H1 (cell line): ENCODE results near the gene ABI3BP. TPM values are rescaled to one million over a fixed set of nuclear protein-coding genes. Genes with fewer than 3 reads are reported as not detected.

Experiments
- CHD2 ChIP-seq: IDR thresholded peaks from 2 replicates; pipeline ENCODE4 v1.6.1; 2012; ENCODE audit warnings: low read length, improper control_type of control experiment
- polyA plus RNA-seq, 7 experiments: library from polyadenylated mRNA; depleted of rRNA in 3 of 7; stranded (reverse) in 5 of 7; unstranded in 2 of 7; fragments of >200 nt in 5 of 7; fragments of 200-250 nt in 2 of 7; gene quantifications; 1 replicate in 5 of 7; 2 replicates in 1 of 7; 4 replicates in 1 of 7; pipeline versions ENCODE4 v1.2.1 to v1.2.3, GENCODE V29; 2011 to 2013; ENCODE audit warnings: missing spikeins in 2 of 7, mixed read lengths in 2 of 7
- total RNA-seq: library from RNA; stranded (reverse); fragmentation: NEBNext Ultra II Directional; extraction: Animal tissue kit (Norgen Biotek cat#: 25700); gene quantifications from 2 replicates; pipeline ENCODE4 v1.2.1, GENCODE V29; 2021

ABI3BP gene
- total and polyA plus RNA-seq, 2 of the 8 experiments (the other 6 are each of a cell fraction or from before 2014, with no cell fraction given), result 0.08 to 0.32 TPM

DNA sequence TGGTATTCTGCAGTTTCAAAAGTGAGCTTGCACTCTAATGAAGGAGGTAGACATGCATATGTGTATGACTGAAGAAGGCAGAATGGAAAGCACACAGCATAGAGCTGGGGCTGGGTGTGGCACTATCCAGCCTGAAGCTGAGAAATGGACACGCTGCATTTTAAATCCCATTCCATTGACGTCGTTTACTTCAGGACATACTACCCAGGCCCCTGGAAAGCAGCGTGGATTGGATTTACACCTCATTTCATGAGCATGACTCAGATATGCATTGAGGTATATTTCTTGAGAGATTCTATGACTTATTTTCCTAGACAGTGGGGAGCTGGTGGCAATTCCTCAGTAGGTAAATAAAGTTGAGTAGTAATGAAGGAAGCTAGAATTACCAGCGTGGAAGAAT is 101.4 kb downstream of the ABI3BP start (continued):
- no peak for TF ChIP-seq CHD2
